Fibroblast of lung (primary cell): ENCODE results near the gene KCNMA1. TPM values are rescaled to one million over a fixed set of nuclear protein-coding genes. Genes with fewer than 3 reads are reported as not detected.

Source experiments
- DNase-seq, 2 donors: peaks; one replicate each; pipeline versions ENCODE4 v3.0.0 to v3.0.0-alpha.2; 2010; ENCODE audit warnings: low read depth in 2 of 2
- H2AFZ ChIP-seq: 2 replicates; pipeline ENCODE4 v1.5.1; 2012; ENCODE audit warnings: low read length, control low read depth, inconsistent platforms
- H3K27ac ChIP-seq: 2 replicates; pipeline ENCODE4 v1.5.1; 2011; ENCODE audit warnings: low read length, control low read depth; ENCODE audit not compliant: insufficient read depth
- H3K27me3 ChIP-seq: 2 replicates; pipeline ENCODE4 v1.5.1; 2011; ENCODE audit warnings: mild to moderate bottlenecking, low read length; ENCODE audit not compliant: control insufficient read depth, insufficient read depth
- H3K36me3 ChIP-seq: 2 replicates; pipeline ENCODE4 v1.5.1; 2011; ENCODE audit warnings: low read length; ENCODE audit not compliant: control insufficient read depth, insufficient read depth
- H3K4me1 ChIP-seq: 2 replicates; pipeline ENCODE4 v1.5.1; 2011; ENCODE audit warnings: low read length; ENCODE audit not compliant: control insufficient read depth, insufficient read depth; ENCODE audit errors: extremely low read depth
- H3K4me2 ChIP-seq: 2 replicates; pipeline ENCODE4 v1.5.1; 2011; ENCODE audit warnings: low read length, control low read depth; ENCODE audit not compliant: insufficient read depth; ENCODE audit errors: extremely low read depth
- H3K4me3 ChIP-seq, 4 experiments: fragments of 200-600 bp in 1 of 4; sonication (generic) in 1 of 4; replicated peaks in 1 of 4; 2 replicates each; pipeline ENCODE4 v1.5.1; 2011 to 2016; ENCODE audit warnings: low read length in 4 of 4, low read depth in 3 of 4, mild to moderate bottlenecking in 3 of 4, control low read depth in 2 of 4, inconsistent platforms in 1 of 4, mixed read lengths in 1 of 4; ENCODE audit not compliant: insufficient read depth in 1 of 4; ENCODE audit errors: control extremely low read depth in 1 of 4
- H3K79me2 ChIP-seq: 2 replicates; pipeline ENCODE4 v1.5.1; 2012; ENCODE audit warnings: mild to moderate bottlenecking, low read length, inconsistent platforms; ENCODE audit not compliant: control insufficient read depth, insufficient read depth
- H3K9ac ChIP-seq: 2 replicates; pipeline ENCODE4 v1.5.1; 2011; ENCODE audit warnings: mild to moderate bottlenecking, low read length, control low read depth; ENCODE audit not compliant: insufficient read depth
- H3K9me3 ChIP-seq: 2 replicates; pipeline ENCODE4 v1.5.1; 2012; ENCODE audit warnings: low read depth, low read length; ENCODE audit not compliant: control insufficient read depth, insufficient read depth
- H4K20me1 ChIP-seq: 2 replicates; pipeline ENCODE4 v1.5.1; 2011; ENCODE audit warnings: low read length; ENCODE audit not compliant: control insufficient read depth, insufficient read depth; ENCODE audit errors: extremely low read depth
- EZH2 ChIP-seq: IDR thresholded peaks from 2 replicates; pipeline ENCODE4 v1.5.1; 2012; ENCODE audit warnings: low read length, control low read depth, mild to moderate bottlenecking; ENCODE audit errors: missing control alignments
- polyA plus RNA-seq, 2 donors: library from polyadenylated mRNA; depleted of rRNA in 1 of 2; stranded (reverse) in 1 of 2; unstranded in 1 of 2; fragments of >200 nt; gene quantifications; 2 replicates each; pipeline ENCODE4 v1.2.1, GENCODE V29; 2011 to 2012; ENCODE audit warnings: missing spikeins in 1 of 2
- total RNA-seq: library from RNA; depleted of rRNA; stranded (reverse); fragments of >200 nt; gene quantifications from 2 replicates; pipeline ENCODE4 v1.2.1, GENCODE V29; 2014
- TF ChIP-seq, protein P1 (sequence below), 2 donors: IDR thresholded peaks in 1 of 2; conservative IDR thresholded peaks in 1 of 2; 1 replicate in 1 of 2; 2 replicates in 1 of 2; pipeline ENCODE4 v1.5.1; 2011 to 2012; ENCODE audit warnings: low read length in 2 of 2, control low read depth in 1 of 2, inconsistent platforms in 1 of 2, low read depth in 1 of 2, mild to moderate bottlenecking in 1 of 2

KCNMA1 gene
- total and polyA plus RNA-seq, 2 donors (not counting 1 experiment from before 2014, with no cell fraction given): 31.0 to 138 TPM

- no peak overlapping the region for H3K9ac ChIP-seq
- no peaks in the 10 kb centered on the region for H4K20me1 ChIP-seq
- H3K27me3 ChIP-seq: no peaks in the 10 kb centered on the region
- peaks cover 3% of the 10 kb centered on the region for H3K79me2 ChIP-seq
- no peak for DNase-seq
- no peak overlapping the region for H3K27ac ChIP-seq
- no peak overlapping the region for H2AFZ ChIP-seq
- H3K36me3 ChIP-seq: no peaks in the 10 kb centered on the region
- H3K4me3 ChIP-seq: no peak overlapping the region
- no peak overlapping the region for H3K4me2 ChIP-seq
- no peak for TF ChIP-seq EZH2
- TF ChIP-seq, protein P1, sequence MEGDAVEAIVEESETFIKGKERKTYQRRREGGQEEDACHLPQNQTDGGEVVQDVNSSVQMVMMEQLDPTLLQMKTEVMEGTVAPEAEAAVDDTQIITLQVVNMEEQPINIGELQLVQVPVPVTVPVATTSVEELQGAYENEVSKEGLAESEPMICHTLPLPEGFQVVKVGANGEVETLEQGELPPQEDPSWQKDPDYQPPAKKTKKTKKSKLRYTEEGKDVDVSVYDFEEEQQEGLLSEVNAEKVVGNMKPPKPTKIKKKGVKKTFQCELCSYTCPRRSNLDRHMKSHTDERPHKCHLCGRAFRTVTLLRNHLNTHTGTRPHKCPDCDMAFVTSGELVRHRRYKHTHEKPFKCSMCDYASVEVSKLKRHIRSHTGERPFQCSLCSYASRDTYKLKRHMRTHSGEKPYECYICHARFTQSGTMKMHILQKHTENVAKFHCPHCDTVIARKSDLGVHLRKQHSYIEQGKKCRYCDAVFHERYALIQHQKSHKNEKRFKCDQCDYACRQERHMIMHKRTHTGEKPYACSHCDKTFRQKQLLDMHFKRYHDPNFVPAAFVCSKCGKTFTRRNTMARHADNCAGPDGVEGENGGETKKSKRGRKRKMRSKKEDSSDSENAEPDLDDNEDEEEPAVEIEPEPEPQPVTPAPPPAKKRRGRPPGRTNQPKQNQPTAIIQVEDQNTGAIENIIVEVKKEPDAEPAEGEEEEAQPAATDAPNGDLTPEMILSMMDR (conservative IDR thresholded peaks at IDR 0.05 in 1 of 2, IDR thresholded peaks at IDR 0.05 in 1 of 2; ENCODE audit: low read depth in 1 of 2, low read length in 2 of 2): no peak
- H3K4me1 ChIP-seq: peaks cover 19% of the 10 kb centered on the region
- no peaks in the 10 kb centered on the region for H3K9me3 ChIP-seq
Observed at GRCh38 chr10:77498829-77499228, 138.8 kb downstream of the KCNMA1 start.

DNA sequence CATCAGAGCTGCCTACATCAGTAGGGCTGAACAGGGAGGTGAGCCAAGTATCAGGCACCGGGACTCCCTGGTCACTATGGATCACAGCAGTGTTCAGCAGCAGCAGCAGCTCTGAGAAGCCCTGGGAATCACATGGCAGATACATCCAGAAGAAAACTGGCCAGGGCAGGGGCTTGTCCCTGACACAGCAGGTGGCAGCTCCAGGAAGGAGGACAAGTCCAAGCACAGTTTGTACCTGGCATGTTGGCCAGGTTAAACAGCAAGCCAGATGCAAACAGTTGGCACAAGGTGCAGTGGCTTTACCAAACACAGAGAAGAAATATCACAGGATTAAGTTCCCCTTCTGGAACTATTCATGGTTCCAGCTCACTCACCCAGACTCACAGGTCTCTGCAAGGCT is 139.4 kb downstream of the KCNMA1 start:
- Histone ChIP-seq H3K4me3 (no peak overlapping the region), H3K79me2 (peaks cover 3% of the 10 kb centered on the region), H3K27me3 (no peaks in the 10 kb centered on the region), H4K20me1 (no peaks in the 10 kb centered on the region), H3K27ac (no peak overlapping the region), H3K36me3 (no peaks in the 10 kb centered on the region), H3K9me3 (no peaks in the 10 kb centered on the region), H3K4me1 (peaks cover 19% of the 10 kb centered on the region), H2AFZ (no peak overlapping the region), H3K9ac (no peak overlapping the region), H3K4me2 (no peak overlapping the region)
- DNase-seq: no peak
- TF ChIP-seq, protein P1 (conservative IDR thresholded peaks at IDR 0.05 in 1 of 2, IDR thresholded peaks at IDR 0.05 in 1 of 2; ENCODE audit: low read depth in 1 of 2, low read length in 2 of 2): no peak

- Histone ChIP-seq H3K4me1 (peaks cover 19% of the 10 kb centered on the region), H3K4me3 (no peak overlapping the region), H3K9ac (no peak overlapping the region), H4K20me1 (no peaks in the 10 kb centered on the region), H3K4me2 (no peak overlapping the region), H3K27ac (no peak overlapping the region), H3K9me3 (no peaks in the 10 kb centered on the region), H3K36me3 (no peaks in the 10 kb centered on the region), H2AFZ (no peak overlapping the region), H3K79me2 (peaks cover 3% of the 10 kb centered on the region), H3K27me3 (no peaks in the 10 kb centered on the region)
- TF ChIP-seq, protein P1 (conservative IDR thresholded peaks at IDR 0.05 in 1 of 2, IDR thresholded peaks at IDR 0.05 in 1 of 2; ENCODE audit: low read depth in 1 of 2, low read length in 2 of 2): no peak
- TF ChIP-seq EZH2: no peak
- no peak for DNase-seq
Observed at GRCh38 chr10:77497748-77498147, 139.9 kb downstream of the KCNMA1 start.
